Stimulated activated naive CD8-positive, alpha-beta T cell treated with anti-CD3 and anti-CD28 coated beads, Interleukin-15, amount 100 ng/mL, for 72 hours (primary cell): ENCODE data around the gene NDOR1.

ENCODE experiments used
- ATAC-seq: fragments of 150-1000 bp; cut with Tn5 transposase; 2 replicates; pipeline ENCODE4 v1.10.0; 2021; ENCODE audit warnings: mild to moderate bottlenecking, moderate library complexity
- DNase-seq, 2 donors: peaks; one replicate each; pipeline ENCODE4 v3.0.0; 2021 to 2022
- H3K27ac Mint-ChIP-seq, 2 donors: one replicate each; pipeline ENCODE4 v1.8.0; 2022; ENCODE audit warnings: mild to moderate bottlenecking in 2 of 2, mixed read lengths in 2 of 2, moderate library complexity in 2 of 2
- H3K27me3 Mint-ChIP-seq: one replicate; pipeline ENCODE4 v1.8.0; 2022; ENCODE audit warnings: mixed read lengths
- H3K4me1 Mint-ChIP-seq: one replicate; pipeline ENCODE4 v1.8.0; 2022; ENCODE audit warnings: mild to moderate bottlenecking, mixed read lengths
- H3K4me3 Mint-ChIP-seq, 2 donors: one replicate each; pipeline ENCODE4 v1.8.0; 2022; ENCODE audit warnings: mild to moderate bottlenecking in 2 of 2, mixed read lengths in 2 of 2, moderate library complexity in 1 of 2
- H3K9me3 Mint-ChIP-seq, 2 donors: one replicate each; pipeline ENCODE4 v1.8.0; 2022; ENCODE audit warnings: mixed read lengths in 2 of 2

NDOR1 gene

DNA sequence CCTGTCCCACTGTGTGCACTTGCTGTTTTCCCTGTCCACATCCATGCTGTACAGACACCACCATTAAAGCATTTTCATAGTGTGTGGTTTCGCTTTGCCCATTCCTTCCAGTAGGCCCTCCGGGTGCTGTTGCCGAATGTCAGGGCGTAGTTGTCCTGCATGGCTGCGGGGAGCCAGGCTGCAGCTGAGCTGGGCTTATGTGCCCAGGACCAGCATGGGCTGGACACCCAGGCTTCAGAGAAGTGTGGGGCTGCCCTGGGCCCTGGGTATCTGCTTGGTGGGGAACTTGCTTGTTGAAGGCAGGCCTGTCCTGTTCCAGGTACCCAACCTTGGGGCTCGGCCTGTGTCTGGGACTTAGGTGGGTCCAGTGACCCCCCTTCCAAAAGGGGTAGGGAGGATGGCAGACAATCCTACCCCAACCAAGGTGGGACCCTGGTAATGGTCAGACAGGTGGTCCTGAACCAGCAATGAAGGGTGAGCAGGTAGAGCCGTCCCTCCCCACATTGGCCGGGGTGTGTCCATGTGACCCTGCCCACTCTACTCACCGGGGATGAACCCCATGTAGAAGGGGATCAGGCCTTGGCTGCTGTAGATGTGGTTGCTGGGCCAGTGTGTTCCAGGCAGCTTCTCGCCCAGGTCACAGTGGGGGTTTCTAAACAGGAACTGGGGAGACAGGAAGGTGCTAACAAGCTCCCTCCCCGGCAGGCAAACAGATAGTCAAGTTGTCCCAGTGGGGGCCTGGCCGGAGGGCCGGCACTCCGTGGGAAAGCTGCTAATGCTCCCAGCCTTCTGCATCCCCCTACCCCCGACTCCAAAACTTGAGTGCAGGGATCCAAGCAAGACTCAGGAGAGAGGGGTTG lies 38.4 kb downstream of the NDOR1 start:
- H3K27me3 Mint-ChIP-seq = no peaks in the 10 kb centered on the region
- H3K4me1 Mint-ChIP-seq = peaks cover 41% of the 10 kb centered on the region
- no peaks in the 10 kb centered on the region for H3K9me3 Mint-ChIP-seq
- peak overlapping the region in 1 of 2 donors; percentile 39 for H3K4me3 Mint-ChIP-seq
- H3K27ac Mint-ChIP-seq = peak overlapping the region; percentile 19 to 94
- ATAC-seq (no peak), DNase-seq (no peak)

DNA sequence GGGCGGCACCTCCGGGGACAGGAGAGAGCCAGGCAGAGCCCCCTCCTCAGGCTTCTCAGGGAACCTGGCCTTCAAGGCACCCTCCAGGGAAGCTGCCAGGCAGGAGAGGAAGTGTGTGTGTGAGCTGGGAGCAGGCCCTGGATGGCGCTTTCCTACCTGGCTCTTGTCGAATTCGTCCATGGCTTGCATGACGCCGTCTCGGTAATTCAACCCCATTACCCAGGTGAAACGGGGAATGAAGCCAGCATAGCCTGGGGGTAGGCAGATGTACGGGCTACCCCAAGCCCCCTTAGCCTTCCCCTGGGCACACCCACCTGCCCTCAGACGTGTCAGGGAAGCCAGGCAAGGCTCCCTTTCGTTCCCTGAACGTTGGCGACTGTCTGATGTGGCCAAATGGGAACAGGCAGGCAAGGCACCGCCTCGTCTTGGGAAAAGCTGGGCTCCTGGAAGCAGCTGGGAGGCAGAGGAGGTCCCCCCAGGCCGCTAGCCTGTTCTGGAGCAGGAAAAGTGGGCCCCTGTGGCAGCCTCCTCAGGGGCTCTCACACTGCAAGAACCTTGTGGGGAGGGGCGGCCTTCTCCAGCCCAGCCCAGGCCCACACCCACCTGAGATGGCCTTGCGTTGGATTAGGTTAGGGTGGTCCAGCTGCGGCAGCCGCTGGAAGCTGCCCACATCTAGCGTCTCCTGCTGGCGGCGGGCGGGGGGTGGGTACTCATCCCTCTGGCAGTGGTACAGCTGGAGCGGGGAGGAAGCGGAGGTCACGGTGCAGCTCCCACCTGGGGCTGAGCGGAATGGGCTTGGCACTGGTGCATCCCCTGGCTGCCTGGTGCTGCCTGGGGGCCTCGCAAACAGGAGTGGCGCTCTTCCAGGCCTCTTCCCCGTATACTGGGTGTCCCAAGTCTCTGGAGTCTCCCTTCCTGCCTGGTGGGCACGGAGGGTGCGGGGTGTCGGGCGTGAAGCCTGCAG lies 39.3 kb downstream of the NDOR1 start:
- no peak overlapping the region for H3K4me3 Mint-ChIP-seq
- H3K4me1 Mint-ChIP-seq = peaks cover 32% of the 10 kb centered on the region
- no peaks in the 10 kb centered on the region for H3K27me3 Mint-ChIP-seq
- no peaks in the 10 kb centered on the region for H3K9me3 Mint-ChIP-seq
- ATAC-seq (no peak), DNase-seq (peak in 1 of 2 donors; percentile 24)
- peak overlapping the region; percentile 19 to 93 for H3K27ac Mint-ChIP-seq

DNA sequence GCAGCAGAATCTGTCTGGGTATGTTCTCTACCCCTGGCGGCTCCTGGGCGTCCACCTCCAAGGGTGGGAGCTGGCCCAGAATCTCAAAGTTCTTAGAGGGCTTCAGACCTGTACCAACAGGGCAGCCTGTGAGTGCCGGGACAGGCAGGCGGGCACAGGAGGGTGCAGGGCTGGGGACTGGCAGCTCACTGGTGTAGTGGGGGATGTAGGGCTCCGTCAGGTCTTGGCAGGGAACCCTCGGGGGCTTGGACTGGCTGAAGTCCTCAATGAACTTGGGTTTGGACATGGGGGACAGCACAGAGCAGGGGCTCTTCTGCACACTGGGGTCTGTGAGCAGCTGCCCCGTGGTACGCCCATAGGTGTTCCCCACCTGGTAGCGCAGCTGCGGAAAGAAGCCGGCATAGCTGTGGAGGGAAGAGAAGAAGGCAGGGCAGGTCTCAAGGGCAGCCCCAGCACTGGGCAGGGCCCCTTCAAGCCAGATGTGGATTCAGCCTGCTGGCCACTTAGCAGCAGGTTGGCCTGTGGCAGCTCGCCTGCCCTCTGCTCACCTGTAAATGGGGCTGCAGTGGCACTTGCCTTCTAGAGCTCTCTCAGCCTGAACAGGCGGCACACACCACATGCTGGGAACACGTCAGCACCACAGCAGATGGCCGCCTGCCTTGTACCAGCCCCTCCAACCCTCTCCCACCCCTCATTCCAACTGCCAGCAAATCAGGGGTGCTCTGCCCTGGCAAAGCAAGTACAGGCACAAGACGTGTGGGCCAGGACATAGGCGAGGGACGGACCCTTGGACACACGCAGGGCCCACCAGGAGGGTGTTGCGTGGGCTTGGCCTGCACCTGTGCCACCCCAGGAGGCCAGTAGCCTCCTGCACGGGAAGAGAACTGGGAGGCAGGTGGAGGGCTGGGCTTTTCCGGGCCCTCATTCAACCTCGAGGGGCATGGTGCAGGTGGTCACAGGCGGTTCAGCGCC lies 40.2 kb downstream of the NDOR1 start:
- Mint-ChIP-seq H3K9me3 (no peaks in the 10 kb centered on the region), H3K27me3 (no peaks in the 10 kb centered on the region), H3K4me1 (peaks cover 31% of the 10 kb centered on the region), H3K4me3 (no peak overlapping the region), H3K27ac (peak overlapping the region in 1 of 2 donors; percentile 90)
- peak in 1 of 2 donors; percentile 15 for DNase-seq
- no peak for ATAC-seq

DNA sequence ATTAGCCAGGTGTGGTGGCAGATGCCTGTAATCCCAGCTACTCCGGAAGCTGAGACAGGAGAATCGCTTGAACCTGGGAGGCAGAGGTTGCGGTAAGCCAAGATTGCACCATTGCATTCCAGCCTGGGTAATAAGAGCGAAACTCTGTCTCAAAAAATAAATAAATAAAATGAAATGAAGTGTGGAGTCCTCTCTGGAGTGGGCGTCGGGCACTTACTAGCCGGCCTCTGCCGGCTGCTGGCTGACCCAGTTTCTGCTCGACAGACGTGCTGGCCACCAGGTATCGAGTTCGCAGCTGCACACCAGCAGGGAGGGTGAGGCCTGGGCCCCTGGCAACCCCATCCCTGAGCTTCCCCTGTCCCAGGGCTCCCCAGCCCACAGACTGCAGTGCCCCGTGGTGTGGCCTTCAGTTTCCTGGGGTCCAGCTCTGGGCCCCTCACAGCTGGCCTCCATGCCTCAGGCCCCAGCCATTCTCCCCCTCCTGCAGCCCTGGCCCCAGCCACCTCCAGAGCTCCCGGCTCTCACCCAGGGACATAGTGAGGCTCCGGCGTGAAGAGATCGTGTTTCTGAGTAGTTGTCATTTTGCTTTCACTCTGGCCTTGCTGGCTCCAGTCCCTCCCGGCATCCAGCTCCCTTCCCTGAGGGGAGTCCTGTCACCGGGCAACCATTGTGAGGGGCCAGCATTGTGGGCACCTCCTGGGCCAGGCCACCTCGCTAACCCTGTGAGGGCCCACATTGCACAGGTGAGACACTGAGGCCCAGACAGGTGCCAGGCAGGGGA lies 41.8 kb downstream of the NDOR1 start:
- ATAC-seq (no peak), DNase-seq (no peak)
- no peak overlapping the region for H3K4me3 Mint-ChIP-seq
- no peaks in the 10 kb centered on the region for H3K9me3 Mint-ChIP-seq
- no peaks in the 10 kb centered on the region for H3K27me3 Mint-ChIP-seq
- no peak overlapping the region for H3K27ac Mint-ChIP-seq
- H3K4me1 Mint-ChIP-seq = peaks cover 21% of the 10 kb centered on the region

DNA sequence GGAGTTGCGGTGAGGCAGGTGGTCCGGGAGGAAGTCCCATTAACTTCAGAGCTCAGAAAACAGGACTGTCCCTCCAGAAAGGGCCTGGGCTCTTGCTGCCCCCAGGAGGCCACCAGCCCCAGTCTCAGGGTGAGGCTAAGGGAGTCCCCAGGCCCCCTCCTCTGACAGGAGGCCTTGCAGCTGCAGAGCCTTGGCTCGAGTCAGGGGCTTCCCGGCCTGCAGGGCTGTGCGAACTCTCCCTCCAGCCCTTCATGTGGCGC lies 42.3 kb downstream of the NDOR1 start:
- Mint-ChIP-seq H3K4me3 (no peak overlapping the region), H3K4me1 (peaks cover 15% of the 10 kb centered on the region), H3K27ac (no peak overlapping the region), H3K27me3 (no peaks in the 10 kb centered on the region), H3K9me3 (no peaks in the 10 kb centered on the region)
- no peak for DNase-seq
- ATAC-seq = no peak

DNA sequence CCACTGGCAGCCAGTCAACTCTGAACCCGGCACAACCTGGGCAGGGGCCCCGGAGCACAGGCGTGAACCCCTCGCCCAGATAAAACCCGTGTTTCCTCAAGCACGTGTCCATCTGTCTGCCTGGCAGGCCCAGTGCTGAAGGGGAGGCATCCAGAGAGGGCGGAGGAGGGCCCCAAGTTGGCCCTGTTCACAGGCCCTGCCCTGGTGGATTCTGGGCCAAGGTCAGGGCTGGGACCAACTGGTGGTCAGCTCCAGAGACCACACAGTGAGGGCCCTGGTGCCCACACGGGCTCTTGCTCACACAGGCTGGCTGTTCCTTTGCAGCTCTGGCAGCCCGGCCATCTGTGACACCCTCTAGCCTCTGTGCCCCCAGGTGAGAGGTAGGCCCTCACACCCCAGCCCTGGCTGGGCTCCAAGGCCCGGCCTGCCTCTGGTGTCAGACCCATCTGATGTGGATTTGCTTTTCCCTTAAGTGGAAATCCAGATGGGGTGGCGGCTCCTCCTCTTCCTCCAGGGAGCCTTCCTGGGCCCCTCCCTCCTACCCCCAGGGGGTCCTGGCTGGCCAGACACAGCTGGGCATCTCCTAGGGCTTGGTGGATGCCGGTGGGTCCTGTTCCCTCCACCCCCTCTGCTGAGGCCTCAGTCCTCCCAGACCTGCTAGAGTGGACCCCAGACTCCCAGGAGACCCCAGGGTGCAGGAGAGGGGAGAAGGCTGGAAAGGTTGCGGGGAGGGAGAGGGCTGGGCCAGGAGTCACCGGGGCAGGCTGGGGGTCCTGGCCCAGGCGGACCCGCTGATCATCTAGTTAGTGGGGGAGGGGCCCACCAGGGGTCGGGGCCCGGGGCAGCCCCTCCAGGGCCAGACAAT lies 45.1 kb downstream of the NDOR1 start:
- peaks cover 13% of the 10 kb centered on the region for H3K4me1 Mint-ChIP-seq
- ATAC-seq = no peak
- no peak overlapping the region for H3K27ac Mint-ChIP-seq

DNA sequence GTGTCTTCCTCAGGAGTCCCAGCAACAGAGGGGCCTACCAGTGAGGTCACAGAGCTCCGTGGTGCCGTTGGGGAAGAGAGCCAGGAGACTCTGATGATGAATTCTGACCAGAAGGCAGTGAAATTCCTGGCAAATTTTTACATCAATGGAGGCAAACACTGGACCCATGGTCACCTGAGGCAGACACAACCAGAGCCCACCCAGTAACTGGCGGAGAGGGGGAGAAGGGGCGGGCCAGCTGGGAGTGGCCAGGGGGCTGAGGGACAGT lies 45.6 kb downstream of the NDOR1 start, which contains the start of gene STPG3:
Gene STPG3 (plus strand): TSS at position 93 of the 268 bp plus-strand sequence. CDS start 1 bp downstream, at position 94.
- Mint-ChIP-seq H3K27ac (no peak within 1 kb of the TSS), H3K9me3 (no peaks in the 10 kb centered on the region), H3K4me1 (peaks cover 17% of the 10 kb centered on the region), H3K4me3 (no peak within 1 kb of the TSS), H3K27me3 (peaks cover 6% of the 10 kb centered on the region)
- ATAC-seq (no peak), DNase-seq (no peak)

More for the DNA sequence above, 45.1 kb downstream of the NDOR1 start:
- H3K4me3 Mint-ChIP-seq = no peak overlapping the region
- H3K9me3 Mint-ChIP-seq = no peaks in the 10 kb centered on the region
- DNase-seq = no peak
- H3K27me3 Mint-ChIP-seq = peaks cover 6% of the 10 kb centered on the region

DNA sequence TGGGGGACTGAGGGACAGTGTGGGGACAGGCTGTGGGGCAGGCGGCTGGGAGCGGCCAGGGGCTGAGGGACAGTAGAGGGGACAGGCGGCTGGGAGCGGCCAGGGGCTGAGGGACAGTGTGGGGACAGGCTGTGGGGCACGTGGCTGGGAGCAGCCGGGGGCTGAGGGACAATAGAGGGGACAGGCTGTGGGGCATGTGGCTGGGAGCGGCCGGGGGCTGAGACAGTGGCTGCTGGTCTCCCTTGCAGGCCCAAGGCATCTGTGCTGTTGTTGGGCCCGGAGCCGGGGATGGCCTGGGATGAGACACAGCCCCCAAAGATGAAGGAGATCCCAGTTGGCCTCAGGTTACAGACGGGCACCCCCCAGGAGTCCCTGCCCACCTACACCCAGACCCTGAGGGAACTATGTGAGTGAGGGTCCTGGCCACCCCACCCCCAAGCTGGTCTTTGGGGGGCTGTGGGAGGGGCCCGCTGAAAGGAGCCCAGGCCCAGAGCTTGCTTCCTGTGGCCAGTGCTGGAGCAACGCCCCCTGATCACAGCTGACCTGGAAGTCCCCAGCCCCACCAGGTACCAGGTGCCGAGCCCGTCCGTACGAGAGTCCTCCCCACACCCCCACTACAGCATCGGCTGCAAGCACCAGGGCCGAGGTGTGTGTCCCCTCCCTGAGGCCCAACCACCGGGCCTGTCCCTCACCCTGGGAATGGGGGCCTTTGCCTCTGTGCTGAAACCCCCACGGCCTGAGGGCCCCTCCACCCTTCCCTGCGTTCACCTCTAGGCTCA lies 46.2 kb downstream of the NDOR1 start:
- peaks cover 22% of the 10 kb centered on the region for H3K4me1 Mint-ChIP-seq
- H3K9me3 Mint-ChIP-seq = no peaks in the 10 kb centered on the region
- peaks cover 6% of the 10 kb centered on the region for H3K27me3 Mint-ChIP-seq
- DNase-seq (no peak), ATAC-seq (no peak)
- H3K27ac Mint-ChIP-seq = no peak overlapping the region
- no peak overlapping the region for H3K4me3 Mint-ChIP-seq

DNA sequence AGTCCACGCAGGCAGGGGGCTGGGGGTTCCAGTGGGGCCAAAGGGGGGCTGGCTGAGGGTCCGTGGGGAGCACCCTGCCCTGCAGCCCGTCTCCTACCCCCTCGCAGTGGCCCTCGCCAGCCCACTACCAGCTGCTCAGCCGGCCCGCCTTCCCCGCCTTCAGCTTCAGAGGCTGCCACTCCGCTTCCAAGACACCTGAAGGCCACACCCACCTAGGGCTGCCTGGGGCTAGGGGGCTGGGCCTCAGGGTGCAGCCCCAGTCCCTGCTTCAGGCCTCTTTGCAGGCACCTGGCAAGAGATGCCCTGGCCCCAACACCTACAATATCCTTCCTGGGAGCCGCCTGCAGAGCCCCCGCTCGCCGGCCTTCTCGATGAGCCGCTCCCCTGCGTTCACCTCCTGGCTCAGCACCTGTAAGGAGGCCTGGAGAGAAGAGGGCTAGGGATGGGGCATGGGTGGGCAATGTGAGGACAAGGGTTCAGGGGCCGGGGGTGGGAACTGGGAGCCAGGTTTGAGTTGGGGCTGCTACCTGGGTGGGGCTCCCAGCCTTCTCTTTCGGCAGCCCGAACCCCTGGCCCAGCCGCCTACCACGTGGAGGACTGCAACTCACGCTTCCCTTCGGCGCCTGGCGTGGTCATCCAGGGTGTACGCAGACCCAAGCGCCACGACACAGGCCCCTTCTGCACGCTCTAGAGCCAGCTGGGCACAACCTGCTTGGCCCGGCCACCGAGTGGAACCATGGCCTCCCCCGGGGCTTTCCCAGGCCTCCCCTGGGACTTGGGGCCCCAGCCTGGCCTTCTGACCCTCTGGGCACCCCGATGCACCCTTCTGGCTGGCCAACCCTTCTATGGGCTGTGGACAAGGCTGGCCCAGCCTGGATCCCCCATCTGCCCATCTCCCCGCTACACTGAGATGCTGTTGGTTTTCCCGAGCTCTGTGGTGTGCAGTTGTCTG lies 47.3 kb downstream of the NDOR1 start:
- no peaks in the 10 kb centered on the region for H3K9me3 Mint-ChIP-seq
- no peak overlapping the region for H3K27ac Mint-ChIP-seq
- no peak overlapping the region for H3K4me3 Mint-ChIP-seq
- no peak for DNase-seq
- ATAC-seq = no peak
- H3K27me3 Mint-ChIP-seq = peaks cover 6% of the 10 kb centered on the region
- peaks cover 24% of the 10 kb centered on the region for H3K4me1 Mint-ChIP-seq

DNA sequence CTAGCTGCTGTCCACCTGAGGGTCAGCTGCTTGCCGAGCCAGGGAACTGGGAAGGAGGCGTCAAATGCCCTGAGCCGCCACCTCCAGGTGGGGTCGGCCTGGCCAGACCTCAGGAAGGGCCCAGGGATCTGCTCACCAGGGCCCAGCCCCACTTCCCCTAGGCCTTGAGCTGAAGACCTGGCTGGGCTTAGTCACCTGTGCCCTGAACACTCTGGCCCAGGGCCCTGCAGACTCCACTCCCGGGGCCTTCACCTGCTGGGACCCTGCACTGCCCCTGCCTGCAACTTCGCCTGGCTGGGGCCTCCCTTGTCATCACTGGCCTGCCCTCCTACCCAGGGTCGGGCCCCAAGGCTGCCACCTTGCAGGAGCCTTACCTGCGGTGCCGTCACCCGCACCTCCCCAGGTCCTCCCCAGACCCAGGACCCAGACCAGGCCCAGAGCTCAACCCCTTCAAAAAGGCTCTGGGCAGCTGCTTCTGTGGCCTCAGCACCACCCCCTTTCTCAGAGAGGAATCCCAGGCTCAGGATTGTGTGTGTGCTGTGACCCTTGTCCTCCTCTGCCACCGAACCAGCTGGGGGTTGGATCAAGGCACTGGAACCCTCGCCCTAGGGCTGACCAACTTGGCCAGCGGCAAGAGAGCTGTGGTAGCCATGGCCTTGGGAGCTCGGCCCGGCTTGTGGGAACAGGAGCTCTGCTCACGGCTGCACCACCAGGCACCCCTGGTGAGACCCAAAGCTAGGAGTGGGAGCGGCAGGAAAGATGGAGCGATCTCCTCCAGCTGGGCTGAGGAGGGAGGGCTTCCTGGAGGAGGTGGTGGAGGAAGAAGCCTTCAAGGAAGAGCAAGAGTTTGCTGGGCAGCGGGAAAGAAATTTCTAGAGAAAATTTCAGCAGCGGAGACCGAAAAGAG lies 48.5 kb downstream of the NDOR1 start:
- peaks cover 6% of the 10 kb centered on the region for H3K27me3 Mint-ChIP-seq
- no peaks in the 10 kb centered on the region for H3K9me3 Mint-ChIP-seq
- H3K27ac Mint-ChIP-seq = peak overlapping the region; percentile 80 to 84
- DNase-seq = no peak
- H3K4me3 Mint-ChIP-seq = peak overlapping the region; percentile 87 to 89
- H3K4me1 Mint-ChIP-seq = peaks cover 24% of the 10 kb centered on the region
- ATAC-seq = no peak

DNA sequence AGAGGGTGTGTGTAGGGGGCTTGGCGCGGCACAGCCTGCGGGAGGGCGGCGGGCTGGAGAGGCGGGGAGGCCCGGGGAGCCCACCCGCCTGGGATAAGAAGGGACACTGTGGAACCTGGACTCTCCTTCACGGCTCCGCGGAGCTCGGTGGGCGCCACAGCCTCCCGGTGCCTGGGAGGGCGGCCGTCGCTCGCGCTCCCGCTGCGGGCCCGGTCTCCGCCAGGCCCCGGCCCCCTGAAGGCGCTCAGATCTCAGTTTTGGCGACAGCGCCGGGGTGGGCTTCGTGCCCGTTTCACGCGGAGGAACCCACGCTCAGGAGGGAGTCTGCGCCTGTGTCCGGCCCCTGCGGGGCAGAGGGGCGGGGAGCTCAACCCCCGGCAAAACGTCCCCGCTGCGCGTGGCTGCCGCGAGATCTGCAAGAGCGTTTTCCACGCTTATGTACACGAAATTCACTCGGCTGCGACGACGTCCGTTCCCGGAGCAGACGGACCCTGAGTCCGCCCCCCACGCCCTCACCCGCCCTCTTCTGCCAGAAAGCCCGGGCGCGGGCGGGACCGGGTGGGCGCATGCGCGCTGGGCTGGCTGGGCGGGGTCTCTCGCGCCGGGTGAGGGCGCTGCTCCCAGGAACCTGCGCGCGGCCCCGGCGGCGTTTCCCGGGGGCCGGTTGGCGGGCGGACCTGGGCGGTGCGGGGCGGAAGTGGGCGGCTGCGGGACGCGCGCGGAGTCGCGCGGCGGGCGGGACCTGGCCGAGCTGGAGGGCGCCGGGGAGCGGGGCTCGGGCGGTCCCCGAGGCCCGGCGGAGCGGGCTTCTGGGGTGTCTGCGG lies 49.3 kb downstream of the NDOR1 start, which contains the start of gene NELFB:
Gene NELFB (plus strand): TSS at position 704 of the 824 bp plus-strand sequence.
- H3K9me3 Mint-ChIP-seq = no peaks in the 10 kb centered on the region
- peaks cover 24% of the 10 kb centered on the region for H3K4me1 Mint-ChIP-seq
- H3K27me3 Mint-ChIP-seq = peaks cover 6% of the 10 kb centered on the region
- peak within 1 kb of the TSS; percentile 87 to 89 for H3K4me3 Mint-ChIP-seq
- peak within 1 kb of the TSS; percentile 80 to 84 for H3K27ac Mint-ChIP-seq
- ATAC-seq (peak; percentile 93), DNase-seq (peak; percentile 94 to 97)
